Suprapubic skin (tissue), 4 donors: ENCODE results near the gene RUNDC3A. TPM values are rescaled to one million over a fixed set of nuclear protein-coding genes. Genes with fewer than 3 reads are reported as not detected.
"Not testable (repeated sequence)": the region's sequence is repeated elsewhere in the genome, so short reads cannot be mapped to it uniquely, and the experiment has no call there.

Experiments used
- DNase-seq, 2 donors: peaks; one replicate each; pipeline ENCODE4 v3.0.0-alpha.2; 2019; ENCODE audit warnings: low spot score in 2 of 2
- H3K27ac ChIP-seq: fragments of 200-600 bp; sonication (generic); one replicate; pipeline ENCODE4 v1.5.1; 2019
- H3K27me3 ChIP-seq: fragments of 200-600 bp; sonication (generic); one replicate; pipeline ENCODE4 v1.5.1; 2019
- H3K36me3 ChIP-seq: fragments of 200-600 bp; sonication (generic); one replicate; pipeline ENCODE4 v1.5.1; 2019
- H3K4me1 ChIP-seq: fragments of 200-600 bp; sonication (generic); one replicate; pipeline ENCODE4 v1.5.1; 2019
- H3K4me3 ChIP-seq: fragments of 200-600 bp; sonication (generic); one replicate; pipeline ENCODE4 v1.5.1; 2019; ENCODE audit warnings: mild to moderate bottlenecking
- H3K9me3 ChIP-seq: fragments of 200-600 bp; sonication (generic); one replicate; pipeline ENCODE4 v1.5.1; 2019
- CTCF ChIP-seq, 2 donors: fragments of 200-600 bp in 1 of 2; fragments of 450-650 bp in 1 of 2; sonication (generic) in 1 of 2; IDR thresholded peaks; one replicate each; pipeline ENCODE4 v1.5.1; 2016 to 2019; ENCODE audit warnings: antibody characterized with exemption in 2 of 2, mild to moderate bottlenecking in 1 of 2, moderate library complexity in 1 of 2
- EP300 ChIP-seq: sonication (generic); formaldehyde crosslinking; IDR thresholded peaks from one replicate; pipeline ENCODE4 v1.6.1; 2017; ENCODE audit warnings: antibody characterized with exemption
- POLR2A ChIP-seq, 2 donors: fragments of 450-650 bp; IDR thresholded peaks; one replicate each; pipeline ENCODE4 v1.6.1; 2017; ENCODE audit warnings: antibody characterized with exemption in 2 of 2, mild to moderate bottlenecking in 2 of 2, moderate library complexity in 2 of 2
- POLR2AphosphoS5 ChIP-seq, 3 donors: sonication (generic); formaldehyde crosslinking; IDR thresholded peaks; one replicate each; pipeline ENCODE4 v1.6.1; 2017; ENCODE audit warnings: antibody characterized with exemption in 3 of 3
- WGBS: methylation state at CpG from one replicate; pipeline ENCODE4 v1.1.5; 2018; 5-methylcytosine and 5-hydroxymethylcytosine counted together
- total RNA-seq, 4 donors: library from RNA; depleted of rRNA; stranded (reverse); fragments of >200 nt; gene quantifications; one replicate each; pipeline ENCODE4 v1.1.0, GENCODE V29; 2016

The RUNDC3A gene
- total RNA-seq, 4 donors from 2014 or later: 12.6 to 22.0 (median 14.7) TPM

DNA sequence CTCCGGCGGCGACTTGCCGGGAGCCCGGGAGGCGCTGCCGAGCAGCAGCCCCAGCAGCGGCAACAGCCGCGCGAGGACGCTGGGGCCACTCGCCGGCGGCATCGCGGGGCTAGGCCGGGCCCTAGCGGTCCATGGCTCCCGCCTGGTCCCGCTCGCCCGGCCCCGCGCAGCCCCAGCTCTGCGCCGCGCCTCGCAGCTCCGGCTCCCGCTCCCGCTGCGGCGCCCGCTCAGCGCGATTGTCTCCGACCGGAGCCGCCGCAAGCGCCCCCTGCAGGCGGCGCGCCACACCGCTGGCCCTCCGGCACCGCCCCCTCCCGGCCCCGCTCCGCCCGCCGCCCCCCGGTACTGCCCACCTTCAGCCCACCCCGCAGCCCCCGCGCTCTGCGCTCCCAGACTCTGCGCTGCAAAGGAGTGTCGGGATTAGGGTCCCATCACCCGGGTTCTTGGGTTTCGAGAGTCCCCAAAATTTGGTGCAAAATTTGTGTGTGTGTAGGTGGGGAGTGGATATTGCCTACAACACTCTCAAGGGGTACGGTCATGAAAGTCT lies 55.3 kb downstream of the RUNDC3A start, which contains the start of gene FAM171A2:
TSS of gene FAM171A2 (minus strand) at position 241 of the 547 bp plus-strand sequence. CDS start at position 102, 139 bp downstream.
- Histone ChIP-seq H3K9me3 (no peaks in the 10 kb centered on the region), H3K27me3 (peaks cover 12% of the 10 kb centered on the region), H3K36me3 (no peaks in the 10 kb centered on the region), H3K27ac (no peak within 1 kb of the TSS), H3K4me1 (peaks cover 24% of the 10 kb centered on the region), H3K4me3 (peak within 1 kb of the TSS; percentile 83)
- 0% methylated on average over 3 of the region's 63 CpGs for WGBS
- TF ChIP-seq CTCF (IDR thresholded peaks at IDR 0.05) (peak in 1 of 2 donors; percentile 91), POLR2AphosphoS5 (IDR thresholded peaks at IDR 0.05) (no peak)
- peak; percentile 61 to 71 for DNase-seq

DNA sequence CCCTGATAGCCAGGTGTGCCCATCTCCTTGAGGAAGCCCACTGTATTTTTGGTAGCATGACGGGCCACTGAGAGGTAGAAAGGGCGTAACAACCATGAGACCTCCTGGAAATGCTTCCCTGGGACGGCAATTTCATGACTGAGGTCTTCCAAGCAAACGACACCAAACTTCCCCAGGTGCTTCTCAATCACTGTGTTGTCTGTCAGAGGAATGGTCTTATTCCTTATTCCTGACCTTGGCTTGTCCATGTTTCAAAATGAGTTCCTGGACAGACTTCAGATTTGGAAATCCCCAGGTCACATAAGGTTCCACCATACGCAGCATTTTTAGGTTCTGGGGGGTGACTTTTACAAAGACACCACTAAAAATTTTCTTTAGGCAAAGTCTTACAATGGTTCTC lies 56.6 kb downstream of the RUNDC3A start:
- WGBS: 89% methylated on average over 5 of the region's 5 CpGs
- H3K9me3 ChIP-seq, H3K36me3 ChIP-seq, DNase-seq, H3K4me3 ChIP-seq, H3K27ac ChIP-seq: not testable (repeated sequence)
- H3K4me1 ChIP-seq: peaks cover 24% of the 10 kb centered on the region
- H3K27me3 ChIP-seq: peaks cover 22% of the 10 kb centered on the region

DNA sequence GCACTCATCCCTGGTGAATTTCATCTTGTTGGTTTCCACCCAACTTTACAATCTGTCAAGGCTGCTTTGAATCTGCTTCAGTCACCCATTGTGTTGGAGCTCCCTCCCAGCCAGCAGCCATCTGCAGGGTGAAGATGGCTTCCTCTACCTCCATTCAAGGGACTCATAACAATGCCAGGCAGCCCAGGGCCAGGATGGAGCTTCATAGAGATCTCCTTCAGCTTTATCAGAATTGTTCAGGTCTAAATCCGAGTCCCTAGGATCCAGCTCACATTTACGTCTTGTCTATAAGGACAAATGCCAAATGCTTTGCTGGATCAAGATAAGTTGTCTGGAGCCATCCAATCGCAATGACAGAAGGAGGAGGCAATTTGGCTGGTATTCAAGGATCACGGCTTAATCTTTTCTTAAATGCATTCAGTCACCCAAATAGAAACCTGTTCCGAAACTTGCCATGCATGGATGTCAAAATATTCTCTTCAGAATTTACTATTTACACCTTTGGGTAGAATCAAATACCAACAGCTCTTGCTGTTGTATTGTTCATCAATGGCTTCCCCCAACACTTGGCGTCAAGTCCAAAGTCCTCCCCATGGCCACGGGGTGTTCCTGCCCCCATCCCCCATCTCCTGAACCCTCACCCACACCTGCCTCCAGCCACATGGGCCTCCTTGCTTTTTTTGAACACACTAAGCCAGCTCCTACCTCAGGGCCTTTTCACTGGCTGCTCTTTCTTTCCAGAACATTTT lies 59.0 kb downstream of the RUNDC3A start:
- peaks cover 33% of the 10 kb centered on the region for H3K27me3 ChIP-seq
- 40% methylated on average over 7 of the region's 7 CpGs for WGBS
- no peak overlapping the region for H3K27ac ChIP-seq
- TF ChIP-seq EP300 (no peak), CTCF (IDR thresholded peaks at IDR 0.05) (no peak), POLR2AphosphoS5 (IDR thresholded peaks at IDR 0.05) (no peak), POLR2A (IDR thresholded peaks at IDR 0.05) (no peak)
- no peaks in the 10 kb centered on the region for H3K36me3 ChIP-seq
- no peak for DNase-seq
- H3K4me3 ChIP-seq: no peak overlapping the region
- peaks cover 21% of the 10 kb centered on the region for H3K4me1 ChIP-seq
- no peaks in the 10 kb centered on the region for H3K9me3 ChIP-seq

Other genes starting within 250 kb of the RUNDC3A start
- 10 to 100 TPM; 27.8 to 44.6 (median 33.3) TPM for gene LSM12, start 241.9 kb upstream of the RUNDC3A start, total RNA-seq
- 10 to 100 TPM; 12.7 to 20.4 (median 15.4) TPM for gene G6PC3, start 237.9 kb upstream of the RUNDC3A start, total RNA-seq
- gene HDAC5, start 185.0 kb upstream of the RUNDC3A start, total RNA-seq: 100 to 1,000 TPM; 135 to 197 (median 168) TPM
- gene HROB, start 166.7 kb upstream of the RUNDC3A start, total RNA-seq: 1 to 10 TPM; 1.6 to 3.7 (median 2.4) TPM
- not detected for gene ASB16, start 137.9 kb upstream of the RUNDC3A start, total RNA-seq
- 10 to 100 TPM; 31.5 to 48.8 (median 36.1) TPM for gene TMUB2, start 121.6 kb upstream of the RUNDC3A start, total RNA-seq
- gene ATXN7L3, start 108.7 kb upstream of the RUNDC3A start, total RNA-seq: 10 to 100 TPM; 44.1 to 75.0 (median 67.3) TPM
- 100 to 1,000 TPM in 1 of 4 donors, 10 to 100 TPM in 3; 54.8 to 102 (median 71.8) TPM for gene UBTF, start 88.9 kb upstream of the RUNDC3A start, total RNA-seq
- gene SLC4A1, start 40.5 kb upstream of the RUNDC3A start, total RNA-seq: under 1 TPM in 3 of 4 donors, not detected in 1; 0.08 to 0.17 (median 0.10) TPM
- 100 to 1,000 TPM in 3 of 4 donors, 10 to 100 TPM in 1; 94.9 to 132 (median 111) TPM for gene SLC25A39, start 16.2 kb downstream of the RUNDC3A start, total RNA-seq
- gene GRN, start 36.7 kb downstream of the RUNDC3A start, total RNA-seq: 100 to 1,000 TPM; 294 to 451 (median 340) TPM
- 1 to 10 TPM; 1.2 to 2.6 (median 1.5) TPM for gene FAM171A2, start 55.3 kb downstream of the RUNDC3A start, total RNA-seq
- under 1 TPM in 2 of 4 donors, not detected in 2; 0.45 to 0.48 TPM for gene ITGA2B, start 81.0 kb downstream of the RUNDC3A start, total RNA-seq
- 10 to 100 TPM; 31.3 to 63.9 (median 43.4) TPM for gene GPATCH8, start 194.8 kb downstream of the RUNDC3A start, total RNA-seq
- 1 to 10 TPM in 1 of 4 donors, under 1 TPM in 2, not detected in 1; 0.42 to 2.1 (median 0.65) TPM for gene FZD2, start 248.9 kb downstream of the RUNDC3A start, total RNA-seq